ENCODE measurements around the gene NTN4.

The NTN4 gene

GRCh38 chr12:95808146-95808545 lies 17.6 kb upstream of the NTN4 start:
- no peak for TF ChIP-seq CTCF (conservative IDR thresholded peaks at IDR 0.05; ENCODE audit: control insufficient read depth, insufficient read depth, low read depth, low read length)
- H3K4me3 ChIP-seq (ENCODE audit: control insufficient read depth, low read depth, low read length), result no peak overlapping the region
- no peak for DNase-seq (ENCODE audit: low read depth)

GRCh38 chr12:95805864-95806671 lies 15.5 kb upstream of the NTN4 start:
- DNase-seq (ENCODE audit: low read depth), result peak; percentile 100
- no peak overlapping the region for H3K4me3 ChIP-seq (ENCODE audit: control insufficient read depth, low read depth, low read length)
- TF ChIP-seq CTCF (conservative IDR thresholded peaks at IDR 0.05; ENCODE audit: control insufficient read depth, insufficient read depth, low read depth, low read length), result no peak

GRCh38 chr12:95804291-95804690 lies 13.7 kb upstream of the NTN4 start:
- no peak for TF ChIP-seq CTCF (conservative IDR thresholded peaks at IDR 0.05; ENCODE audit: control insufficient read depth, insufficient read depth, low read depth, low read length)
- no peak overlapping the region for H3K4me3 ChIP-seq (ENCODE audit: control insufficient read depth, low read depth, low read length)
- DNase-seq (ENCODE audit: low read depth), result no peak

GRCh38 chr12:95803817-95804216 lies 13.3 kb upstream of the NTN4 start:
- H3K4me3 ChIP-seq (ENCODE audit: control insufficient read depth, low read depth, low read length), result no peak overlapping the region
- no peak for DNase-seq (ENCODE audit: low read depth)
- TF ChIP-seq CTCF (conservative IDR thresholded peaks at IDR 0.05; ENCODE audit: control insufficient read depth, insufficient read depth, low read depth, low read length), result no peak

- H3K4me3 ChIP-seq (ENCODE audit: control insufficient read depth, low read depth, low read length), result no peak overlapping the region
- no peak for TF ChIP-seq CTCF (conservative IDR thresholded peaks at IDR 0.05; ENCODE audit: control insufficient read depth, insufficient read depth, low read depth, low read length)
- peak; percentile 81 for DNase-seq (ENCODE audit: low read depth)
These were observed 12.1 kb upstream of the NTN4 start for GRCh38 chr12:95802482-95803270.

GRCh38 chr12:95796982-95797289 lies 6.4 kb upstream of the NTN4 start:
- H3K4me3 ChIP-seq (ENCODE audit: control insufficient read depth, low read depth, low read length), result no peak overlapping the region
- DNase-seq (ENCODE audit: low read depth), result no peak
- no peak for TF ChIP-seq CTCF (conservative IDR thresholded peaks at IDR 0.05; ENCODE audit: control insufficient read depth, insufficient read depth, low read depth, low read length)
